PFSK-1 (cell line): ENCODE results near the gene LRRC27.

ENCODE experiments used
- FOXP2 ChIP-seq: optimal IDR thresholded peaks from 2 replicates; pipeline ENCODE3; 2011; ENCODE audit warnings: borderline replicate concordance, control low read depth, inconsistent platforms; ENCODE audit not compliant: insufficient read depth; ENCODE audit errors: extremely low read length, extremely low read depth
- POLR2AphosphoS5 ChIP-seq: IDR thresholded peaks from 2 replicates; pipeline ENCODE4 v1.6.1; 2012; ENCODE audit warnings: low read depth, mild to moderate bottlenecking, control low read depth, low read length, moderate library complexity
- REST ChIP-seq, 2 experiments: IDR thresholded peaks; 2 replicates each; pipeline versions ENCODE4 v1.6.1 to v1.8.0; 2011 to 2012; ENCODE audit warnings: low read depth in 2 of 2, low read length in 2 of 2, control low read depth in 1 of 2, inconsistent platforms in 1 of 2, mild to moderate bottlenecking in 1 of 2, moderate library complexity in 1 of 2; ENCODE audit not compliant: insufficient read depth in 1 of 2
- SIN3A ChIP-seq: IDR thresholded peaks from 2 replicates; pipeline ENCODE4 v1.6.1; 2012; ENCODE audit warnings: mild to moderate bottlenecking, low read length, moderate library complexity, borderline replicate concordance; ENCODE audit not compliant: insufficient read depth
- TAF1 ChIP-seq: IDR thresholded peaks from 2 replicates; pipeline ENCODE4 v1.6.1; 2012; ENCODE audit warnings: low read length, control low read depth, borderline replicate concordance; ENCODE audit not compliant: insufficient read depth

LRRC27 gene

GRCh38 chr10:132411561-132412253, 79.7 kb downstream of the LRRC27 start:
- TF ChIP-seq REST (IDR thresholded peaks at IDR 0.05; ENCODE audit: insufficient read depth in 1 of 2, low read depth in 2 of 2, low read length in 2 of 2): no peak
- no peak for TF ChIP-seq POLR2AphosphoS5

GRCh38 chr10:132412316-132413192, 80.6 kb downstream of the LRRC27 start:
- TF ChIP-seq REST (IDR thresholded peaks at IDR 0.05; ENCODE audit: insufficient read depth in 1 of 2, low read depth in 2 of 2, low read length in 2 of 2) (no peak), SIN3A (no peak), TAF1 (no peak), FOXP2 (no peak), POLR2AphosphoS5 (no peak)

GRCh38 chr10:132413226-132414205, 81.5 kb downstream of the LRRC27 start:
- TF ChIP-seq SIN3A: no peak
- no peak for TF ChIP-seq POLR2AphosphoS5
- TF ChIP-seq TAF1: no peak
- no peak for TF ChIP-seq FOXP2
- TF ChIP-seq REST (IDR thresholded peaks at IDR 0.05; ENCODE audit: insufficient read depth in 1 of 2, low read depth in 2 of 2, low read length in 2 of 2): no peak

GRCh38 chr10:132414402-132415016, 82.5 kb downstream of the LRRC27 start:
- TF ChIP-seq TAF1 (no peak), POLR2AphosphoS5 (no peak), SIN3A (no peak), REST (IDR thresholded peaks at IDR 0.05; ENCODE audit: insufficient read depth in 1 of 2, low read depth in 2 of 2, low read length in 2 of 2) (no peak), FOXP2 (no peak)
